Peyer's patch (tissue), 4 donors: ENCODE data around the gene OR6B2.

Source experiments
- POLR2A ChIP-seq, 2 donors: fragments of 450-650 bp; IDR thresholded peaks; one replicate each; pipeline ENCODE4 v1.5.1; 2017; ENCODE audit warnings: antibody characterized with exemption in 2 of 2, mild to moderate bottlenecking in 2 of 2, moderate library complexity in 2 of 2
- TF ChIP-seq, protein P1 (sequence below), 6 experiments: fragments of 450-650 bp in 4 of 6; fragments of 200-600 bp in 2 of 6; sonication (generic) in 1 of 6; IDR thresholded peaks; one replicate each; pipeline ENCODE4 v1.5.1; 2017 to 2019; ENCODE audit warnings: antibody characterized with exemption in 6 of 6, mild to moderate bottlenecking in 3 of 6, moderate library complexity in 1 of 6

DNA sequence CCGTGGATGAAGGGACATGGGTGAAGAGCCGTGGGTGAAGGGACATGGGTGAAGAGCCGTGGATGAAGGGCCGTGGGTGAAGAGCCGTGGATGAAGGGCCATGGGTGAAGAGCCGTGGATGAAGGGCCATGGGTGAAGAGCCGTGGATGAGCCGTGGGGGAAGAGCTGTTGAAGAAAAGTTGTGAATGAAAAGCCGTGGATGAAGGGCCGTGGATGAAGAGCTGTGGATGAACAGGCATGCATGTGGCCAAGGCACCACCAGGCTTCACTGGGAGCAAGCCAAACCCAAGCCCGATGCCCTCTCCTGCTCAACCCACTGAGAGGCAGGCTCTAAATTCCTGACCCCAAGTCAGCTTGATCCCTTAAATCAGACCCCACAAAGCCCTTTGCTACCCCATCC lies 12.5 kb upstream of the OR6B2 start:
- TF ChIP-seq, protein P1, sequence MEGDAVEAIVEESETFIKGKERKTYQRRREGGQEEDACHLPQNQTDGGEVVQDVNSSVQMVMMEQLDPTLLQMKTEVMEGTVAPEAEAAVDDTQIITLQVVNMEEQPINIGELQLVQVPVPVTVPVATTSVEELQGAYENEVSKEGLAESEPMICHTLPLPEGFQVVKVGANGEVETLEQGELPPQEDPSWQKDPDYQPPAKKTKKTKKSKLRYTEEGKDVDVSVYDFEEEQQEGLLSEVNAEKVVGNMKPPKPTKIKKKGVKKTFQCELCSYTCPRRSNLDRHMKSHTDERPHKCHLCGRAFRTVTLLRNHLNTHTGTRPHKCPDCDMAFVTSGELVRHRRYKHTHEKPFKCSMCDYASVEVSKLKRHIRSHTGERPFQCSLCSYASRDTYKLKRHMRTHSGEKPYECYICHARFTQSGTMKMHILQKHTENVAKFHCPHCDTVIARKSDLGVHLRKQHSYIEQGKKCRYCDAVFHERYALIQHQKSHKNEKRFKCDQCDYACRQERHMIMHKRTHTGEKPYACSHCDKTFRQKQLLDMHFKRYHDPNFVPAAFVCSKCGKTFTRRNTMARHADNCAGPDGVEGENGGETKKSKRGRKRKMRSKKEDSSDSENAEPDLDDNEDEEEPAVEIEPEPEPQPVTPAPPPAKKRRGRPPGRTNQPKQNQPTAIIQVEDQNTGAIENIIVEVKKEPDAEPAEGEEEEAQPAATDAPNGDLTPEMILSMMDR (IDR thresholded peaks at IDR 0.05), result no peak
- no peak for TF ChIP-seq POLR2A (IDR thresholded peaks at IDR 0.05)
